HEK293T (cell line): ENCODE data around the gene CAPN13.

Experiments
- CTCF ChIA-PET: fragments of 350-600 bp; formaldehyde crosslinking; extraction: SDS; loops from one replicate; lab custom pipeline; 2021; ENCODE audit warnings: antibody characterized with exemption, inconsistent platforms; lab: Yijun Ruan, JAX
- POLR2A ChIA-PET: fragments of 350-600 bp; formaldehyde crosslinking; extraction: SDS; loops from one replicate; lab custom pipeline; 2020; ENCODE audit warnings: antibody characterized with exemption, inconsistent platforms; lab: Yijun Ruan, JAX
- DNase-seq: peaks from one replicate; pipeline ENCODE4 v3.0.0; 2012; ENCODE audit warnings: mixed read lengths; ENCODE audit errors: extremely low spot score
- ARNT ChIP-seq: fragments of 450-650 bp; IDR thresholded peaks from 2 replicates; pipeline ENCODE4 v1.6.1; 2017; ENCODE audit warnings: mild to moderate bottlenecking
- BHLHE40 ChIP-seq: fragments of 450-650 bp; IDR thresholded peaks from 2 replicates; pipeline ENCODE4 v1.6.1; 2016; ENCODE audit warnings: mild to moderate bottlenecking, moderate library complexity, borderline replicate concordance
- CTBP1 ChIP-seq: fragments of 450-650 bp; IDR thresholded peaks from 2 replicates; pipeline ENCODE4 v1.6.1; 2016; ENCODE audit warnings: borderline replicate concordance
- ELF4 ChIP-seq: fragments of 450-650 bp; IDR thresholded peaks from 2 replicates; pipeline ENCODE4 v1.6.1; 2017; ENCODE audit warnings: antibody characterized with exemption
- FOXA1 ChIP-seq: fragments of 450-650 bp; IDR thresholded peaks from 2 replicates; pipeline ENCODE4 v1.6.1; 2016; ENCODE audit warnings: mild to moderate bottlenecking
- FOXK2 ChIP-seq: fragments of 450-650 bp; IDR thresholded peaks from 2 replicates; pipeline ENCODE4 v1.6.1; 2016; ENCODE audit warnings: mild to moderate bottlenecking
- FOXM1 ChIP-seq: fragments of 450-650 bp; IDR thresholded peaks from 2 replicates; pipeline ENCODE4 v1.6.1; 2017; ENCODE audit warnings: mild to moderate bottlenecking, borderline replicate concordance
- HDGF ChIP-seq: fragments of 450-650 bp; IDR thresholded peaks from 2 replicates; pipeline ENCODE4 v1.6.1; 2017; ENCODE audit warnings: antibody characterized with exemption, borderline replicate concordance
- L3MBTL2 ChIP-seq: fragments of 450-650 bp; conservative IDR thresholded peaks from 2 replicates; pipeline ENCODE4 v1.6.1; 2016; ENCODE audit warnings: mild to moderate bottlenecking
- LEF1 ChIP-seq: fragments of 450-650 bp; IDR thresholded peaks from 2 replicates; pipeline ENCODE4 v1.6.1; 2017; ENCODE audit warnings: mild to moderate bottlenecking, borderline replicate concordance
- NFRKB ChIP-seq: fragments of 450-650 bp; IDR thresholded peaks from 2 replicates; pipeline ENCODE4 v1.6.1; 2016; ENCODE audit warnings: mild to moderate bottlenecking, moderate library complexity
- PKNOX1 ChIP-seq: fragments of 450-650 bp; IDR thresholded peaks from 2 replicates; pipeline ENCODE4 v1.6.1; 2016
- SP1 ChIP-seq: fragments of 450-650 bp; IDR thresholded peaks from 2 replicates; pipeline ENCODE4 v1.6.1; 2017
- SUZ12 ChIP-seq: fragments of 450-650 bp; IDR thresholded peaks from 2 replicates; pipeline ENCODE4 v1.6.1; 2016; ENCODE audit warnings: mild to moderate bottlenecking
- TARDBP ChIP-seq: fragments of 450-650 bp; IDR thresholded peaks from 2 replicates; pipeline ENCODE4 v1.6.1; 2016
- ZNF384 ChIP-seq: fragments of 450-650 bp; IDR thresholded peaks from 2 replicates; pipeline ENCODE4 v1.6.1; 2016

CAPN13 gene

DNA sequence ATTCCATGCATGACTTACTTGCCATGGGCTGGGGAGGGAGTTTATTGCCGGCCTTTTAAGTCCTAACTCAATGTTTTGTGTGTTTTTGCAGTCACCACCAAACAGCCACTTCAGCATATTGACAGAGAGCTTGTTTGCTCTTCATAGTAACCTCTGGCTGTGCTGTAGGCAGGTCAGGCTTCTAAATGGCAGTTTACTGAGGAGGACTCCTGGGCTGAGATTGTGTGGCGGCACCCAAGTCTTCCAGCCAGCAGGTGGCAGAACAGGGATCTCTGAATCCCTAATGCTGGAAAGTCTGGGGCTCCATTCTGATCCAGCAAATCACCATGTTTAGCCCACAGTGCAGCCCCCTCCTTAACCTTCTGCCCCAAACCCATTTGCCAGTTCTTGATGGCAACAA lies 121.2 kb downstream of the CAPN13 start:
- ChIA-PET POLR2A (no interaction called here), CTCF (no interaction called here)
- no peak for TF ChIP-seq FOXA1
- TF ChIP-seq FOXK2 = no peak
- TF ChIP-seq SUZ12 = no peak
- TF ChIP-seq L3MBTL2 = no peak
- no peak for TF ChIP-seq TARDBP
- TF ChIP-seq ARNT = no peak
- TF ChIP-seq LEF1 = no peak
- TF ChIP-seq PKNOX1 = no peak
- no peak for TF ChIP-seq FOXM1
- no peak for TF ChIP-seq ELF4
- TF ChIP-seq NFRKB = no peak
- TF ChIP-seq ZNF384 = no peak
- no peak for TF ChIP-seq CTBP1
- no peak for TF ChIP-seq SP1
- TF ChIP-seq HDGF = no peak
- TF ChIP-seq BHLHE40 = no peak
- peak; percentile 34 for DNase-seq

DNA sequence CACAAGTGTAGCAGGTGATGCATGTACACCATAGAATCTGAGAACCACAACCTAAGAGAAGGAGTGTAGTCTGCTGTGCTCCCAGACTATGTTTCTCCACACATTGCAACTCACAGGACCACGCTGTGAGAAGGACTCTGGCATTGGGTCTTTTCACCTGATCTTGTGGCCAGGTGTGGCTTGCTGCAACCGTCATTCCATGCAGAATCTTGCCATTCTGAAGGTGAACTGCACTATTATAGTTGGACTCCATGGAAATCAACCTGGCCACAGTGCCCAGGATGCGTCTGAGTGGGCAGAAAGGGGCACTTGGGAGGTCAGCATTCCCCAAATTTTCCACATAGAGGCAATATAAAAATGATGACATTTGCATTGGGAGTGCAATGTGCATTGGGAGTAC lies 122.2 kb downstream of the CAPN13 start:
- CTCF ChIA-PET = no interaction called here
- POLR2A ChIA-PET = no interaction called here
- TF ChIP-seq BHLHE40 = no peak
- TF ChIP-seq ZNF384 = no peak
- TF ChIP-seq FOXK2 = no peak
- no peak for TF ChIP-seq HDGF
- TF ChIP-seq L3MBTL2 = no peak
- no peak for TF ChIP-seq FOXA1
- TF ChIP-seq PKNOX1 = no peak
- no peak for TF ChIP-seq FOXM1
- TF ChIP-seq SUZ12 = no peak
- no peak for TF ChIP-seq LEF1
- no peak for TF ChIP-seq CTBP1
- TF ChIP-seq ARNT = no peak
- no peak for TF ChIP-seq TARDBP
- TF ChIP-seq NFRKB = no peak
- no peak for TF ChIP-seq ELF4
- no peak for TF ChIP-seq SP1
- DNase-seq = no peak

GRCh38 chr2:30684516-30684915 lies 122.7 kb downstream of the CAPN13 start:
- TF ChIP-seq TARDBP (no peak), SUZ12 (no peak), CTBP1 (no peak), L3MBTL2 (no peak), ELF4 (no peak), ZNF384 (no peak), ARNT (no peak), LEF1 (no peak), FOXA1 (no peak), NFRKB (no peak), PKNOX1 (no peak), FOXK2 (no peak), FOXM1 (no peak), SP1 (no peak), HDGF (no peak), BHLHE40 (no peak)
- DNase-seq = no peak
- ChIA-PET POLR2A (no interaction called here), CTCF (no interaction called here)

- TF ChIP-seq CTBP1 = no peak
- TF ChIP-seq FOXK2 = no peak
- no peak for TF ChIP-seq ARNT
- TF ChIP-seq FOXM1 = no peak
- no peak for TF ChIP-seq HDGF
- TF ChIP-seq BHLHE40 = no peak
- no peak for TF ChIP-seq ZNF384
- no peak for TF ChIP-seq LEF1
- TF ChIP-seq ELF4 = no peak
- no peak for TF ChIP-seq FOXA1
- no peak for TF ChIP-seq NFRKB
- TF ChIP-seq SP1 = no peak
- no peak for TF ChIP-seq PKNOX1
- POLR2A ChIA-PET = no interaction called here
- DNase-seq = no peak
- CTCF ChIA-PET = no interaction called here
These were observed 123.2 kb downstream of the CAPN13 start for GRCh38 chr2:30684026-30684425.

DNA sequence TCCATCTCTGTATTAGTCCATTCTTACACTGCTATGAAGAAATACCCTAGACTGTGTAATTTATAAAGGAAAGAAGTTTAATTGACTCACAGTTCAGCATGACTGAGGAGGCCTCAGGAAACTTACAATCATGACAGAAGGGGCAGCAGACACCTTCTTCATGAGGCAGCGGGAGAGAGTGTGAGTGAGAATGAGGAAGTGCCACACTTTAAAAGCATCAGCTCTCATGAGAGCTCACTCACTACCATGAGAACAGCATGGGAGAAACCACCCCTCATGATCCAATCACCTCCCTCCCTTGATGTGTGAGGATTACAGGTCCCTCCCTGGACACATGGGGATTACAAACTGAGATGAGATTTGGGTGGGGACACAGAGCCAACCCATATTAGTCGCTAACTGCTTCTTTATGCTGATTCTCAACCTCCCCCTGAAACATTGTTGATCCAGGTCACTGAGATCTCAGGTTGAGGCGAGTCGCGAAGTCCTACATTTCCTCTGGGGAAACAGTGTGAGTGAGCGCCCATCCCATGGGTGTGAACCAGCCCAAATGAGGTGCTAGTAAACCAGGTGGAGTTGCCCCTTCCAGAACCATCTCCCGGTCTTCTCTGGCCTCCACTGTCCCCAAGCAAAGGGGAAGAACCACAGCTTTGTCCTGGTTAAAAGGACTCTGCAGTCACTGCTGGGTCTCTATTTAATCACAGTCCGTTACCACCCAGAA lies 123.8 kb downstream of the CAPN13 start:
- POLR2A ChIA-PET = no interaction called here
- DNase-seq = no peak

More for the DNA sequence above, 123.8 kb downstream of the CAPN13 start:
- CTCF ChIA-PET = no interaction called here
- TF ChIP-seq BHLHE40 = no peak
